Progenitor cell of endocrine pancreas (in vitro differentiated cells): ENCODE results near the gene CPT1C. TPM values are rescaled to one million over a fixed set of nuclear protein-coding genes. Genes with fewer than 3 reads are reported as not detected.

ENCODE experiments used
- DNase-seq: peaks from one replicate; pipeline ENCODE4 v3.0.0; 2021; ENCODE audit warnings: low spot score; ENCODE audit not compliant: unreplicated experiment
- H3K27ac Mint-ChIP-seq: 2 replicates; pipeline ENCODE4 v1.8.0; 2021; ENCODE audit warnings: mild to moderate bottlenecking, moderate library complexity, mixed read lengths
- H3K27me3 Mint-ChIP-seq: 2 replicates; pipeline ENCODE4 v1.8.0; 2021; ENCODE audit warnings: mixed read lengths
- H3K36me3 Mint-ChIP-seq: 2 replicates; pipeline ENCODE4 v1.8.0; 2022; ENCODE audit warnings: mixed read lengths; ENCODE audit not compliant: insufficient read depth
- H3K4me1 Mint-ChIP-seq: 2 replicates; pipeline ENCODE4 v1.8.0; 2021; ENCODE audit warnings: low read depth, mixed read lengths
- H3K4me3 Mint-ChIP-seq: 2 replicates; pipeline ENCODE4 v1.8.0; 2021; ENCODE audit warnings: low read depth, mild to moderate bottlenecking, moderate library complexity, mixed read lengths
- H3K9me3 Mint-ChIP-seq: 2 replicates; pipeline ENCODE4 v1.8.0; 2021; ENCODE audit warnings: low read depth, mixed read lengths
- CTCF ChIP-seq: fragments of 200-600 bp; sonication (generic); IDR thresholded peaks from one replicate; pipeline ENCODE4 v1.5.0; 2021; ENCODE audit warnings: antibody characterized with exemption, mild to moderate bottlenecking; ENCODE audit not compliant: unreplicated experiment
- total RNA-seq: library from RNA; stranded (reverse); gene quantifications from 2 replicates; pipeline ENCODE4 v1.2.1, GENCODE V29; 2021

CPT1C gene
- total RNA-seq, 1 donor from 2014 or later = 49.9 TPM

GRCh38 chr19:49677901-49678674 is 12.8 kb upstream of the CPT1C start:
- Mint-ChIP-seq H3K36me3 (peaks cover 13% of the 10 kb centered on the region), H3K9me3 (no peaks in the 10 kb centered on the region), H3K4me1 (peaks cover 17% of the 10 kb centered on the region), H3K4me3 (peak overlapping the region; percentile 97), H3K27me3 (no peaks in the 10 kb centered on the region), H3K27ac (peak overlapping the region; percentile 92)
- DNase-seq = peak; percentile 85
- TF ChIP-seq CTCF = peak; percentile 84

- no peak for TF ChIP-seq CTCF
- no peak for DNase-seq
- Mint-ChIP-seq H3K27me3 (no peaks in the 10 kb centered on the region), H3K4me3 (peak overlapping the region; percentile 97), H3K27ac (no peak overlapping the region), H3K36me3 (peaks cover 15% of the 10 kb centered on the region), H3K9me3 (no peaks in the 10 kb centered on the region), H3K4me1 (peaks cover 17% of the 10 kb centered on the region)
These were observed 11.7 kb upstream of the CPT1C start for GRCh38 chr19:49678985-49679770.

GRCh38 chr19:49679771-49680413 is 11.0 kb upstream of the CPT1C start:
- no peaks in the 10 kb centered on the region for H3K27me3 Mint-ChIP-seq
- no peak for DNase-seq
- peak overlapping the region; percentile 93 for H3K27ac Mint-ChIP-seq
- H3K4me3 Mint-ChIP-seq = peak overlapping the region; percentile 97
- peaks cover 17% of the 10 kb centered on the region for H3K36me3 Mint-ChIP-seq
- TF ChIP-seq CTCF = no peak
- no peaks in the 10 kb centered on the region for H3K9me3 Mint-ChIP-seq
- peaks cover 17% of the 10 kb centered on the region for H3K4me1 Mint-ChIP-seq

- Mint-ChIP-seq H3K27me3 (no peaks in the 10 kb centered on the region), H3K9me3 (no peaks in the 10 kb centered on the region), H3K4me3 (no peak overlapping the region), H3K36me3 (peaks cover 21% of the 10 kb centered on the region), H3K4me1 (peaks cover 17% of the 10 kb centered on the region), H3K27ac (peak overlapping the region; percentile 83)
- peak; percentile 96 for DNase-seq
- TF ChIP-seq CTCF = peak; percentile 98
These were observed 10.2 kb upstream of the CPT1C start for GRCh38 chr19:49680421-49681351.
